Caco-2 (cell line): ENCODE measurements around the gene PTRHD1. TPM values are rescaled to one million over a fixed set of nuclear protein-coding genes. Genes with fewer than 3 reads are reported as not detected.

ENCODE experiments used
- BruUV-seq: library from RNA; stranded (reverse); fragments of 400-500 nt; replicated peaks from 2 replicates; lab custom pipeline; 2021; lab: Mats Ljungman, UMichigan
- CTCF ChIA-PET: fragments of 300-600 bp; sonication (Branson Sonifier 250); formaldehyde crosslinking; loops from one replicate; lab custom pipeline; 2022; ENCODE audit warnings: antibody characterized with exemption; lab: Charles Lee
- POLR2A ChIA-PET: fragments of 300-600 bp; sonication (Branson Sonifier 250); formaldehyde crosslinking; loops from one replicate; lab custom pipeline; 2022; ENCODE audit warnings: antibody characterized with exemption; lab: Charles Lee
- DNase-seq, 2 experiments: peaks; one replicate each; pipeline versions ENCODE4 v3.0.0 to v3.0.0-alpha.2; 2020 to 2022
- H3K27me3 ChIP-seq: replicated peaks from 2 replicates; pipeline ENCODE4 v1.6.0; 2011; ENCODE audit warnings: low read length; ENCODE audit not compliant: control insufficient read depth, insufficient read depth
- H3K36me3 ChIP-seq: 2 replicates; pipeline ENCODE4 v1.5.1; 2011; ENCODE audit warnings: low read length; ENCODE audit not compliant: control insufficient read depth, insufficient read depth
- H3K4me1 ChIP-seq: fragments of 250-450 bp; sonication (Bioruptor Pico); 2 replicates; pipeline ENCODE4 v1.5.1; 2020; ENCODE audit warnings: mild to moderate bottlenecking
- H3K4me3 ChIP-seq: 2 replicates; pipeline ENCODE4 v1.5.1; 2011; ENCODE audit warnings: low read depth, mild to moderate bottlenecking, control low read depth, low read length
- H3K9me3 ChIP-seq: fragments of 250-450 bp; sonication (Bioruptor Pico); 2 replicates; pipeline ENCODE4 v1.5.1; 2020; ENCODE audit warnings: mild to moderate bottlenecking, moderate library complexity
- H3K27ac Mint-ChIP-seq: one replicate; pipeline ENCODE4 v1.8.0; 2022; ENCODE audit warnings: mixed read lengths; ENCODE audit not compliant: unreplicated experiment
- H3K27me3 Mint-ChIP-seq: one replicate; pipeline ENCODE4 v1.8.0; 2022; ENCODE audit warnings: mixed read lengths; ENCODE audit not compliant: insufficient read depth, unreplicated experiment
- H3K36me3 Mint-ChIP-seq: one replicate; pipeline ENCODE4 v1.8.0; 2022; ENCODE audit warnings: mild to moderate bottlenecking, mixed read lengths; ENCODE audit not compliant: insufficient read depth, unreplicated experiment
- H3K4me1 Mint-ChIP-seq: one replicate; pipeline ENCODE4 v1.8.0; 2022; ENCODE audit warnings: low read depth, mixed read lengths; ENCODE audit not compliant: unreplicated experiment
- H3K4me3 Mint-ChIP-seq: one replicate; pipeline ENCODE4 v1.8.0; 2022; ENCODE audit warnings: mild to moderate bottlenecking, moderate library complexity, mixed read lengths; ENCODE audit not compliant: unreplicated experiment
- H3K9me3 Mint-ChIP-seq: one replicate; pipeline ENCODE4 v1.8.0; 2022; ENCODE audit warnings: mixed read lengths; ENCODE audit not compliant: unreplicated experiment
- CTCF ChIP-seq, 2 experiments: fragments of 200-600 bp in 1 of 2; IDR thresholded peaks; 1 replicate in 1 of 2; 2 replicates in 1 of 2; pipeline versions ENCODE4 v1.5.1 to v1.8.0; 2011 to 2022; ENCODE audit warnings: antibody characterized with exemption in 1 of 2, control low read depth in 1 of 2, inconsistent platforms in 1 of 2, low read depth in 1 of 2, low read length in 1 of 2, mild to moderate bottlenecking in 1 of 2, moderate library complexity in 1 of 2; ENCODE audit not compliant: insufficient read depth in 1 of 2, severe bottlenecking in 1 of 2, unreplicated experiment in 1 of 2
- intact Hi-C: fragments of 100-400 bp; cut with micrococcal nuclease; formaldehyde crosslinking; loops from one replicate; pipeline ENCODE4 v1.10.0; 2022; ENCODE audit not compliant: unreplicated experiment
- total RNA-seq: library from RNA; stranded (reverse); gene quantifications from 2 replicates; pipeline ENCODE4 v1.2.3, GENCODE V29; 2022

Gene PTRHD1
- total RNA-seq, 1 experiment from 2014 or later, result 52.8 TPM

- peak in 1 of 2 experiments; percentile 29 for DNase-seq
- Mint-ChIP-seq H3K27ac (peak overlapping the region; percentile 65), H3K36me3 (peaks cover 73% of the 10 kb centered on the region), H3K4me3 (no peak overlapping the region), H3K4me1 (peaks cover 8% of the 10 kb centered on the region), H3K9me3 (no peaks in the 10 kb centered on the region), H3K27me3 (no peaks in the 10 kb centered on the region)
- Histone ChIP-seq H3K27me3 (no peaks in the 10 kb centered on the region), H3K4me3 (no peak overlapping the region), H3K36me3 (no peaks in the 10 kb centered on the region; the same call in 1 of the 2 replicates), H3K9me3 (no peaks in the 10 kb centered on the region), H3K4me1 (no peaks in the 10 kb centered on the region)
- intact Hi-C loops, result loop anchor here (5.0 kb wide), 2 partner anchors 214 to 301 kb away; no protein-coding TSS in a partner anchor
- BruUV-seq, result no TSS peak
- ChIA-PET POLR2A (interaction anchor here (1.2 kb wide), 1 partner anchor 33 kb away, joined by 3 read pairs; the partner anchor contains the start of genes CENPO and PTRHD1), CTCF (interaction anchor here (0.6 to 2.9 kb wide), 5 partner anchors 34 to 766 kb away, joined by 3 to 30 read pairs (median 7); partner anchors contain the start of genes CENPO and PTRHD1)
- no peak for TF ChIP-seq CTCF (IDR thresholded peaks at IDR 0.05; ENCODE audit: insufficient read depth in 1 of 2, low read depth in 1 of 2, low read length in 1 of 2, severe bottlenecking in 1 of 2, unreplicated experiment in 1 of 2)
These were observed 32.9 kb upstream of the PTRHD1 start for GRCh38 chr2:24825883-24826772.

DNA sequence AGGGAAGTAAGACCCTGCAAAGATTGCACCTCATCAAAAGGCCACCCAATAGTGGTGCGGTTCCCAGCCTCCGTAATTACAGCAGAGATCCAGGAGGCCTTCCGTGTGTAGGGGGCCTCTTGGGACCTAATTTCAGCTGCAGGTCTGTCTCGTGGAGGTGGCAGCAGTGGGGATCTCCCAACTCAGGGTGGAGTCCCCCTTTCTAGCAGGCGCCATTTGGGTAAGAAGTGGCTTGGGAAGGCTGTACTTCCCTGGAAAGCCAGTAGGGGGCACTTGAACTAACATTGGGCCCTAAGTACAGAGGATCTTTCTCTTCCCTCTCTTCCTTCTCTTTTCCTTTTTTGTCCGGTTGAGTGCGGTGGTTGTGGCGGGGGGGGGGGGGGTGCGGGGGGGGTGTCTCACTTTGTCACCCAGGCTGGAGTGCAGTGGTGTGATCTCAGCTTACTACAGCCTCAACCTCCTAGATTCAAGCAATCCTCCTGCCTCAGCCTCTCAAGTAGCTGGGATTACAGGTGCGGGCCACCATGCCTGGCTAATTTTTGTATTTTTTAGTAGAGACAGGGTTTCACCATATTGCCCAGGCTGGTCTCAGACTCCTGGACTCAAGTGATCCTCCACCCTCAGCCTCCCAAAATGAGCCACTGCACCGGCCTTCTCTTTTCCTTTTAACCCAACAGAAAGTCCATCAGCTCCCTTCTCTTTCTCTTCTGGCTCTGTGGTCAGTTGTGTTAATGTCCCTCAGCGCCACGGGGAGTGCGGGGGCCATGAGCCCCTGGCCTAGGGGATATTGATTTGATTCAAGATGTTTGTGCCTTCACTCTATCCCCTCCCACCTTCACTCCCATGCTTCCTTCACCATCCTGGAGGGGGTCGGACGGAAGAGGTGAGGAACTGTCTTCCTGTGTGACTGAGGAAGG lies 32.0 kb upstream of the PTRHD1 start:
- POLR2A ChIA-PET, result interaction anchor here (1.2 kb wide), 1 partner anchor 32 kb away, joined by 3 read pairs; the partner anchor contains the start of genes CENPO and PTRHD1
- H3K4me1 Mint-ChIP-seq, result peaks cover 8% of the 10 kb centered on the region
- TF ChIP-seq CTCF (IDR thresholded peaks at IDR 0.05; ENCODE audit: insufficient read depth in 1 of 2, low read depth in 1 of 2, low read length in 1 of 2, severe bottlenecking in 1 of 2, unreplicated experiment in 1 of 2), result peak; percentile 54 to 61

More for the DNA sequence above, 32.0 kb upstream of the PTRHD1 start:
- BruUV-seq, result no TSS peak
- Histone ChIP-seq H3K27me3 (no peaks in the 10 kb centered on the region), H3K9me3 (no peaks in the 10 kb centered on the region), H3K4me1 (no peaks in the 10 kb centered on the region), H3K4me3 (no peak overlapping the region), H3K36me3 (no peaks in the 10 kb centered on the region; the same call in none of the 2 replicates)
- CTCF ChIA-PET, result interaction anchor here (0.6 to 1.5 kb wide), 4 partner anchors 386 to 767 kb away, joined by 3 to 8 read pairs (median 6); no protein-coding TSS in a partner anchor
- intact Hi-C loops, result loop anchor here (5.0 kb wide), 2 partner anchors 213 to 302 kb away; no protein-coding TSS in a partner anchor
- no peaks in the 10 kb centered on the region for H3K27me3 Mint-ChIP-seq
- peaks cover 81% of the 10 kb centered on the region for H3K36me3 Mint-ChIP-seq
- H3K4me3 Mint-ChIP-seq, result no peak overlapping the region
- DNase-seq, result peak in 1 of 2 experiments; percentile 33
- no peaks in the 10 kb centered on the region for H3K9me3 Mint-ChIP-seq
- H3K27ac Mint-ChIP-seq, result peak overlapping the region; percentile 65
